ENCODE measurements around the gene CELF4.

The CELF4 gene

DNA sequence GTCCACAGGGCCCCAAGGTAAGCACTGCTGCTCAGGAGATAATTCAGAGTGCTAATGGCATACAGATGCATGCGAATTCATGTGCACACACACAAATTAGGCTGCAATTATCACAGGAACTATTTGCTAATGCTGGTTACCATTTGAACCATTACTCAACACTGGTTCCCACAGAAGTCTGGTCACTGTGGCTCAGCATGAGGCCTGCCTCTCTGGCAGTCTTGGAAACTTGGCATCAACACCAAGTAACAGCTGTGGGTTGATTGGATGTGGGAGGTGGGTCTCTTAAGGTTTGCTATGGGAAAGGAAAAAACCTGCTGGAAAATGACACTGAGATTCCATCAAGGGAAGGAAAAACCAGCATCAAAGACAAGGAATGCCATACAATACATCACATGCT lies 105.0 kb downstream of the CELF4 start:
- DNase-seq = no peak

DNA sequence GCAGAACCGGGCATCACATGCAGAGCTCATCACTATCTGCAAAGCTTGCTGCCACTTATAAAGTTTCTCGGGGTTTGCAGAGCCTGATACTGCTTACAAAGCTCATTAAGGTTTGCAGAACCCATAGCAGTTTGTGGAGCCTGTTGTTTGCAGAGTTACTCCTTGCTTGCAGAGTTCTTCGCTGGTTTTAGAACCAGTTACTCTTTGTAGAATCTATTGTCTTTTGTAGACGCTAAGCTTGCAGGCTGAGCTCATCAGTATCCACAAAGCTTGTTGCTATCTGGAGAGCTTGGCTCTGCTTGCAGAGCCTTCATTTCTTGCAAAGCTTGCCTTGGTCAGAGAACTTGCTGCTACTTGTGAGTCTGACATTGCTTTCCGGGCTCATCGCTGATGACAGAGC lies 106.9 kb downstream of the CELF4 start:
- DNase-seq = no peak

DNA sequence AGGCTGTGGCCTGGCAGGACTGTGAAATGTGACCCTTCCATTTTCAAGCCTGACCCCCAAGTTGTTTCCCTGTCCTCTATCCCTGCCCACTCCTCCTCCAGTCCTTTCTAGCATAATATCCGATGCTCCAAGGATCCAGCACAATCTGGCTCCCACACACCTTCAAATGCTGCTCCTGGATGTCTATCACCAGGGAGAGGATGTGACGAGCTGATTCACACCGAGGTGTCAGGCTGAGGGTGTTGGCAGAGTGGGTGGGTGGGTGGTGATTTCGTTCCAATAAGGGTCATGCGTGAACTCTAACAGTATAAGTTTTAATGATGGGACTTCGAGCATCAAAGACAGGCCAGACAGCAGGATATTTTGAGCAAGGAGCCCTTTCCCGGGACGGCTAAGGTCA lies 107.8 kb downstream of the CELF4 start:
- no peak for DNase-seq

DNA sequence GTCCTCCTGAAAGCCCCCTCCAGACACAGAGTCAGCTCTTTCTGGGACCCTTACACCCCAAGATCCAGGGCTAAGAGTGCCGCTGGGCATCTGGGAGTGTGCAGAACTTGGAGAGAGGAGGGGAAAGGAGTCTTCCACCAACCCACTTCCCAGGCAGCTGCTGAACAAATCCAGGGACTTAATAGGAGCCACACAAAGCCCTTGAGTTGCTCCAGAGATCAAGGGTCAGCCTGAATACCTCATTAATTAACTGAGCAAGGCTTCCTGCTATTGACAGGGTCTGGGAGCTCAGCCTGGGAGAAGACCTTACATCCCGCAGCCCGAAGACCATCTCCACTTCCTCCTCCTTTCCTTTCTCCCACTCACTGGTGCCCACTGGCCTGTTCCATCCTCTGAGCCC lies 108.3 kb downstream of the CELF4 start:
- DNase-seq = no peak

DNA sequence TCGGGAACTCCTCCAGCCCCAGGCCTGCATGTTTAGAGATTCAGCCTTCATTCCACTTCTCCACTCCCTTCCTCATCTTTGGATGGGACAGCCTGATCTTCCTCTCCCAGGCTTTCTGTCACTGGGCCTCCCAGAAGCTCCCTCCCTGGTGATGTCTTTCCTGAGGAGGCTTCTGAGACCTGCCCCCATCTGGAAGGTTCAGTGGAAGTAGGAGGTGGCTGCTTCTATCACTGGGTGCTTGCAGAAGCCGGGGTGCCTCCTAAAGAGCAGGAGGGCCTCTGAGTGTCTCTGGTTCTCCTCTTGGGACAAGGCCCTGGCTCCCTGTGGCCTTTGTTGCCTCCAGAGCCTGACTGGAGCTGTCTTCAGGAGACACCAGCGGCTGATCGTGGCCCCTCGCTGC lies 108.7 kb downstream of the CELF4 start:
- no peak for DNase-seq

DNA sequence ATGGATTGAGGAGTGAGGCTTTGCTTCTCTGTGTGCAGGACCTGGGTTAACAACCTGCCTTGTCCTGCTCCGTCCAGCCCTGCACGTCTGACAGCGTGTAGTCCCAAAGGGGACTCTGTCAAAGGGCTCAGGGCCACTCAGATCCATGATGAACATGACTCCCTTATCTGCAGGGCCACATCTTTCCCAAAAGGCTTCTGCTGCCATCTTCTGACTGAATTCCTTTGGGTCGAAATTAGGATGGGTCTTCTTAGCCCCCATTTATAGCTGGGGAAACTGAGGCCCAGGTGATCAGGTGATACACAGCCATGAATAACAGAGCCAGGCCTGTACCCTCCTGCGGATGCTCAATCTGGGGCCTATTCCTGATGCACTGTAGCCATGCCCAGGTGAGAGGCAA lies 109.2 kb downstream of the CELF4 start:
- DNase-seq = no peak

DNA sequence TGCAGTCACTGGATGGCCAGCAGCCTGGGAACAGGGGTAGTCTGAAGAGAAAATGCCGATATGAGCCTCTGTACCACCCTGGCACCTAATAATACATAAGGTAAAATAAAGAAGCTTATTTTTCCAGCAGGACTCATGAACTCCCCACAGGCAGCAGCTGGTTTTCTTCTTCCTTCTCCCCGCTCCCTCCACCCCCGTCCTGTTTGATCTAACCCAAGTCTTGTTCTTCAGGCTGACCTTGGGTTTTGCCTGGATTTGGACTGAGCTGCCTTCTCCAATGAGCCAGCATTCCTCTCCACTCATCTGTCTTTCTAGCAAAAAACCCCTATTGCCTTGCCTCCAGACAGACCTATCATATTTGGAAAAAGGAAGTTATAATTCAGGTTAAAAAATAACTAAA lies 111.8 kb downstream of the CELF4 start:
- no peak for DNase-seq

DNA sequence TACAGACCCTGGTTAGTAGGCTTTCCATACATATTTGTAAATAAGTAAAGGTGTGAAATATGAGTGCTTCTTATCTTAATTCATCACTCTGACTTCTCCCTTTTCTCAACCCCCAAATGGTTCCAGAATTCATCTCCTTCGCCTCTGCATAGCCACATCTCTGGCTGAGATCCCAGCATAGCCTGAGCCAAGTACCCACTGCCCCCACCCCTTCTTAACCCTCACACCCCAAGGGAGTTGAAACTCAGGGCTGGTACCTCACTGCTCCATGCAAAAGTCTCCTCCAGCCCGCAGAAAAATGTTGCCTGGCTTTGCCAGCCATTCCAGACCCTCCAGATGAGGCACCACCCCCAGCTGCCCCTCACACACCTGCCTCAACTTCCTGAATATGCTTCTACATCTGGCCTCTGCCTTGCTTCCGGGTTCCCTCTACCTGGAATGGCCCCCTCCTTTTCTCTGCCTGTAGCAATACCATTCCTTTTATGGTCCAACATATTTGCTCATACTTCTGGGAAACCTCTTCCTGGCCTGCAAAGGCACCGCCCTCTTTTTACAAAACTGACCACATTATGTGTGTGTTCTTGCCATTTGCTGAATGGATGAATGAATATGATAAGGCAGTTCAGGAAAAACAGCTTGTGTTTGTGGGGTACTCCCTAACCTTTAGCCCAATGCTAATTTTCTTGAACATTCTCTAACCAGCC lies 112.8 kb downstream of the CELF4 start:
- no peak for DNase-seq

DNA sequence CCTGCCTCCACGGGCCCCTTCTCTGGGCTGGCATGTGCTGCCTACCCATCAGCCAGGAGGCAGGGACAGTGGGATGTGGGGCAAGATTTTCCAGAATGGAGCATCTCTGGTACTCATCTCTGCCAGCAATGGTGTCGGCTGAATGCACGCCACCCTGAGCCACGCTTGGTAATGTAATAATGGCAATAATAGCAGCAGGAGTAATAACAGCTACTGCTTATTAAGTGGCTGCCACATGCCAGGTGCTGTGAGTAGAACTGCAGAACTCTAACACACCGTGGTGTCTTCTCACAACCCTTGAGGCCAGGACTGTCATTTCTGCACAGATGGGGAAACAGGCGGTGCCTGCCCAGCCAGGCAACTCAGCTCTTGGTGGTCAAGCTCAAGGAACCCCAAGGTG lies 113.6 kb downstream of the CELF4 start:
- DNase-seq = no peak

DNA sequence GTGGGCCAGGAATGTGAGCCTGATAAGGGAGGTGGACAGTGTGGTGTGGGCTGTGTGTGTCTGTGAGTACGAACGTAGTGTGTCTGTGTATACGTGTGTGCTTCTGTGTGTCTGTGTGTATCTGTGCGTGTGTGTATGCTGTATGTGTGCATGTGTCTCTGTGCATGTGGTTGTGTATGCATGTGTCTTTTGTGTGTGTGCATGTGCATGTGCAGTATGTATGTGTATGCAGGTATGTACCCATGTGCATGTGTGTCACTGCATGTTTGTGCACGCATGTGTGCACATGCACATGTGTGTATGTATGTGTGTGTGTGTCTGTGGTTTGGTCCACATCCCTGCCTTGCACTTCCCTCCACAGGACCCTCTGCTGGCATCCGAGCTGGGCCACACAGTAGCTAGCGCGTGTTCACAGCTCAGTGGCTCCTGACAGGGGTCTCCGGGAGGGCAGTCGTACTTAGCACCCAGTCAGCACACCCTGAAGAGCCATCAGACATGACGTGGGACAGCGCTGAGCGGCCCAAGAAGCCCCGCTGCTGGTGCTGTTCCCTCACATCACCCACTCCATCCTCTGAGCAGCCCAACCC lies 114.3 kb downstream of the CELF4 start:
- DNase-seq = no peak

DNA sequence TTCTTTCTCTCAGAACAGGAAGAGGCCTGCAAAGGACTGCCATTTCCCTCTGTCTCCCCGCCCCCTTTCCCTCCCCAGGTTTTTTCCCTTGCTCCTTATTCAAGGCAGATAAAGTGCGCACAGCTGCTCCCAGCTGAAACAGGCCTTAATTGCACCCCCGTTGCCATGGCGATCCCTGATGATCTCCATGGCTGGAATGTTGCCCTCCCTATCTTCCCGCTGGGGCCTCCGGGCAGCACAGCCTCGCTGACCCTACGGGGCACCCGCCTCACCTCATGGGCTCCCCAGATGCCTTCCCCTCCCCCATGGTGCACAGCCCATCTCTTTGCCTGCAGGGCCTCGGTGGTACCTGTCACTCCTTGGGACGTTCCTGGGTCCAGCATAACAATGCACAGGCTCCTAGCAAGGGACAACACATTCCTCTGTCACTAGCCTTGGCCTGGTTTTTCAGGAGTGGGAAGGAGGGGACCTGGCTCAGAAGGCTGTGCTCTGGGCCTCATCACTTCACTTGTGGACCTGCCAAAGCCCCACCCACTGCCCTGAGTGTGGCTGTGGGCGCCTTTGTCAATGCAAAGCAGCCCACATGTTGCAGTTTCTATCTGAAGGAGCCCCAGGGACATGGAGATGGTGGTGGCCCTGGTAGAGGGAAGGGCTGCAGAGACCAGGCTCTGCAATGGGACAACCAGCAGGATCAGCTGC lies 115.0 kb downstream of the CELF4 start:
- DNase-seq = no peak

DNA sequence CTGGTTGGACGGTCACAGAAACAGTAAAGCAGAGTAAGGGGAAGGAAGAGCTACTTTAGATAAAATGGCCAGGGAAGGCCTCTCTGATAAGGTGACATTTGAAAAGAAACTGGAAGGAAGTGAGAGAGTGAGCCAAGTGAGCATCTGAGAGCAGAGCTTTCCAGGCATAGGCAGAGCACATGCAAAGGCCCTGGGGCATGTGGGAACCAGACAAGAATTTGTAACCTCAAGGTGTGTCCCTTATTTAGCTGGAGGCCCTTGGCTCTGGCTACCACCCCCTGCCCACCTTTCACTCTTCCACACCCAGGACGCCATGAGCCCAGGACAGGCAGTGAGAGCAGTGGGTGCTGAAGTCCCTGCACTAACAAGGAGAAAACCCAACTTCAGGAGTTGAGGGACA lies 116.0 kb downstream of the CELF4 start:
- no peak for DNase-seq

DNA sequence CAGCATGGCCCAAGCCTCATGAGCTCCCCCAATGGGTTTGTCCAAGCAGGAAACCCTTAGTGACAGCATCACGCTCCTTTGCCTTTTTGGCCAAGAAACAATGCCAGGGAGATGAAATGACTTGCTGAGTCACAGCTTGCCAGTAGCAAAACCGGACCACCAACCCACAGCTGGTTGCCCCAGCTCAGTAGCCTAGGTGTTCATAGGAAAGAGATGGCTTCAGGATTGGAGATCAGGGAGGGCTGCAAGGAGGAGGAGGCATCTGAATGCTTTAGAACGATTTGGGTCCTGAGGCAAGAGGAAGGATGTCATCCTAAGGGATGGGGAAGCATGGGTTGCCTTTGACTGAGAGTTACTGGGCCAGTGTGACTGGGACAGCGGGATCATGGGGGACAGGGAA lies 116.7 kb downstream of the CELF4 start:
- no peak for DNase-seq

DNA sequence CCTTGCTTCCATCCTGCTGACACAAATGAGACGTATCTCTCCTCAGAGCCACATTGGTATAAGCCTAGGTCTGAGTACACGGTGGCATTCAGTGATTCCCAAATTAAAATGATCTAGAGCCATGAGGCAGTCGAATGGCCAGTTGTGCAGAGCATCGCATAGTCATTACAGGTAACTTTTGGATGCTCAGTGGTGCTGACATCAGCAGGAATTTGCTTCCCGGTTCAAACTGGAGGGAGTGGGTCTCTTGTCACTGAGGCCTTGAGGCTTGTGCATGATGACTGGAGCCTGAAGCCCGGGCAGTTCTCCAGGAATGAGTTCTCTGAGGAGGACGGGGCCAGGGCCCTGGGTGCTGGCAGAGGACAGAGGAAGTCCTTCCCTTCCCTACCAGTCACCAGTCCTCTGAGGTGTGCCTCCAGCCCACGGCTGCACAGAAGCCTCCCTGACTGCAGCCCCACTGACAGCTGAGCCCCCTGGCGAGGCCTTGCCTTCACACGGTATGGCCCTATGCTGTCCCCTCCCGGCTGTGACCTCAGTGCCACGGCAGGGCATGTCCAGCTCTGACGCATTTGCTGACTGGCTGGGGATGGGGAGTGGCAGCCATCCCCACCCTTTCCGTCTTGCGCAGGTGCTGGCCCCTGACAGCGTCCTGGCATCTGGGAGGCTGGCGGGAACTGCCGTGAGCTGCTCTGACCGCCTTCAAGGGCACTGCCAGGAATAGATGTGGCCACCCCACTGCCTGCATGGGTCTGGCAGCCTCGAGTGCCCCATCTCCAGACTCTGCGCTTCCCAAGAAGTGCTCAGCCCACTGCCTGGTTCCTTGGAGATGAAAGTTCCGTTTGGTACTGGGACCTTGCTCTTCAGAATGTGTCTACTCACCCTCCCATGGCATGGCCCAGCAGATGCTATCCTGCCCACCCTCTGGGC lies 117.4 kb downstream of the CELF4 start:
- DNase-seq = no peak

DNA sequence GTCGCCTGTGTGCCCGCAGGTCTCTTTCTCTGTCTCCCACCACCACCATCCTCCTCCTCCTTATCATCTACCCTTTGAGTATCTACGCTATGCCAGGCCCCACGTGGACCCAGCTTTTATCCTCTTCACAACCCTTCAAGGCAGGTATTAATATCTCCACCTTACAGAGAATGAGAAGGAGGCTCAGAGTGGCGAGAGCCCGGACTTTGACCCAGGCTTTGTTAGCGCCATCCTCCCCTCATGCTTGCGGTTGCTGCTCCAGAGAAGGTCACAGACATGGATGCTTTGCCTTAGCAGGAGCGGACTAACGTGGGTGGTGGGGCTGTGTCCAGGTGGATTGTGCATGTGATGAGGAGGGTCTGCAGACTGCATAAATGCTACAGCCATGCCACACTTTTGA lies 119.8 kb downstream of the CELF4 start:
- DNase-seq = no peak

DNA sequence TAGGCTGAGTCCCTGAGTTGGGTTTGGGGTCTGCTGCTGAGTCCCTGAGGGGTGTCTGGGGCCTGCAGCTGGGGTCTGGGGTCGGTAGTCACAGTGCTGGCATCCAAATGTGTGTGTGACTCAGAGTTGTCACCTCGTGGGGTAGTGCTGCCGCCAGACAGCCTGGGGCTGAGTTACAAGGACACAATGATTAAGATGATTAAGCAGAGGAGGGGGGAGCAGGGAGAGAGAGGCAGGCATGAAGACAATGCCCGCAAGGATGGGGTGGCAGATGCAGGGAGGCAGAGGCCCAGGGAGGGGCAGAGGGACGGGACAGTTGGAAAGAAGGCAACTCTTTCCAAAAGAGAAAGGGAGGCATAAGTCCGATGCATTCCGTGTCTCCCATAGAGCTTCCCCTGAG lies 120.2 kb downstream of the CELF4 start:
- DNase-seq = no peak

DNA sequence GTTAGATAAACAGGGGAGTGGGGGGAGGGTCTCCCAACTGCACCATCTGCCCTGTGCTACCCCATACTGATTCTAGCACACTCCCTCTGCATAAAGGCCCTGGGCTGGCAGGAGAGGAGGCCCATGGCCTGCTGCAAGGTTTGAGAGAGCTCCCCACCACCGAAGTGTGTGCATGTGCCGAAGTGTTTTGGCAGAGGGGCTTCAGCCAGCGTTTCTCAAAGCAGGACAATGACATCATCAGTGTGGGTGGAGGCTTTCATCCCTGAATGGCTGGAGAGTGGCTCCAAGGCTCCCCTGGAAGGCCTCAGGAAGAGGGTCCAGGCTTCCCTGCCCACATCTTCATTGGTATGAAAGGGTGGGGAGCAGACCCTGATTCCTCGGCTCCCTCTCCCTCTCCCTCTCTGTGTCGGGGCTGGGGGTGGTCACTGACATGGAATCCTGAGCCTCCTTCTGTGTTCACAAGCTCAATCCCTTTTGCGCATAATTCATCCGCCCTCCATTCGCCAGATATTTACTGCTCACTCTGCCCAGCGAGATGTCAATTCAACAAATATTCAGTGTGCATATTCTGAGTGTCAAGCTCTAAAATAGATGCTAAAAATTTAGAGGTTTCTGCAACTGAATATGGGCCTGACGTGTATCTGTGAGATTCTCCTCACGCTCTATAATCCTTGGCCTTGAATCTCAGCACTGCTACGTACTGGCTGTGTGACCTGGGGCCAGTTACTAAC lies 122.1 kb downstream of the CELF4 start:
- DNase-seq = no peak

DNA sequence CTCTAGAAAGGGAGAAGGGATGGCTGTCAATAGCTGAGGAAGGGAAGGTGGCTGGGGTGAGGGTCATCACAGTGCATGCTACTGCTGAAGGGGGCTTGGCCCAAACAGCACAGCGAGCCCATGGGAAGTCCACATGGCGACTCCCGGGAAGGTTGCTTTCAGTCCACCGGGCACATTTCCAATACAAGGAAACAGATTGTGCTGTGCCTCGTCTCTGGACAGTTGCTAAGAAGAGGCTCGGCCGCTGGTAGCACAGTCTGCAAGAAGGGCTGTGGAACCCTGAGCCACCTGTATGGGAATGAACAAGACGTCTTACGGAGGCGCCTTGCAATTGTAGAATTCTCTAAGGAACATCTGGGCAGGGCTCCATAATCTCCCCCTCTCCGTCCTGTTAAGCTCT lies 123.1 kb downstream of the CELF4 start:
- no peak for DNase-seq

DNA sequence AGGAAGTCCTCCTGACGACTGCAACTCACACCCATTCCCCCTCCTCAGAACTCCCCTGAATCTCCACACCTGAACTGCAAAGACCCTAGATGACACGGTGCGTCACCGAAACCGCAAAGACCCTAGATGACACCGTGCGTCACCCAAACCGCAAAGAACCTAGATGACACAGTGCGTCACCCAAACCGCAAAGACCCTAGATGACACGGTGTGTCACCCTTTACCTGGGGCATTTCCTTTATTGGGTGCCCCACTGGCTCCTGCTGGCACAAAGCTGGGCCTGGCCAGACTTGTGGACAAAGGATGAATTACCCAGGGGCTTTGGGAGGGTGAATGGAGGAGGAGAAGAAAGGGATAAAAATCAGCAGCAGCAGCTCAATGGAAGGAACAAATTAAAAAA lies 123.8 kb downstream of the CELF4 start:
- no peak for DNase-seq

DNA sequence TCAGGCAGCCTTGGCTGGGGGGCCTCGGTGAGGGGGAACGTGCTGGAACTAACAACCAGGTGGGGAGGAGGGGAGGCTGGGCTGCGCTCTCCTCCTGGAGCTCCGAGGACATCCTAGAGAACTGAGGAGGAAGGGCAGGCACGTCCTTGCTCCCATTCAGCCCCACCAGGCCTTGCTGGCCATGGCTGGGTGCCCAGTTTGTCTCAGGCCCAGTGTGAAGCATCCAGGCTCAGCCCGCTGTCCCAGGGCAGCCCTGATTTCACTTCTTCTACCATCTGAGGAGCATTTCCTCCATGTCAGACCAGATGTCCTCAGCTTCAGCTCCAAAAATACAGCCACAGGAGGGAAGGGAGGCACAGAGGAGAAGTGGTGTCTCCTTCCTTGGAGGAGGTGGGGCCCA lies 125.4 kb downstream of the CELF4 start:
- no peak for DNase-seq

DNA sequence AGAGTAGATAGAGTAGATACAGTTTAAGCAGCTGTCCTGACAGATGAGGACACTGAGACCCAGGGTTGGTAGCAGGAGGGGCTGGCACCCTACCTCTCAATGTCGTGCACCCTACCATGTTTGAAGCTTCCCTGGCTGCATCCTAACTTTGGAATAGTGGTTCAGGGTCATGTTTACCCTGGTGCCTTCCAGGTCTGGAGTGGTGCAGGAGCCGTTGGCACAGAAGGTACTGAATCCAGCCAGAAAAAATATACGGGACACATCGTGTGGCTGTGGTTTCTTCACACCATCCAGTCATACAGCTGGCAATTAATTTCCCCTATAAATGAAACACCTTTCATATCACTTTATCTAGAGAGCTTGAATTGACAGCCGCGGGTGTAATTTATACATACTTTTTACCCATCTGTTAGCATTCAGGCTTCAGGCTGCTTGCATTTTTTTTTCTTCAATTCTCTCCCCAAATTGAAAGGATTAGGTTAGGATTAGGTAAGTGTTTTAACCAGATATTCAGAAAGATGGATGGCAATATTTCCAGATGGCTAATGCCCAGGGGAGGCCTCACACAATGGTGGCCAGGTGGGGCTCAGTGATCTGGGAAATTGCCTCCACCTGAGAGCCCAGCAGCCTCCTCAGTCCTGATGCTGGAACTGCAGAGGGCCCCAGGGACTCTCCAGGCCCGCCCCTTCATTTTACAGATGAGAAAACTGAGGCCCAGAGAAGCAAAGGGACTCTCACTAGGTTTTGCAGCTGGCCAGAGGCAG lies 127.0 kb downstream of the CELF4 start:
- no peak for DNase-seq

DNA sequence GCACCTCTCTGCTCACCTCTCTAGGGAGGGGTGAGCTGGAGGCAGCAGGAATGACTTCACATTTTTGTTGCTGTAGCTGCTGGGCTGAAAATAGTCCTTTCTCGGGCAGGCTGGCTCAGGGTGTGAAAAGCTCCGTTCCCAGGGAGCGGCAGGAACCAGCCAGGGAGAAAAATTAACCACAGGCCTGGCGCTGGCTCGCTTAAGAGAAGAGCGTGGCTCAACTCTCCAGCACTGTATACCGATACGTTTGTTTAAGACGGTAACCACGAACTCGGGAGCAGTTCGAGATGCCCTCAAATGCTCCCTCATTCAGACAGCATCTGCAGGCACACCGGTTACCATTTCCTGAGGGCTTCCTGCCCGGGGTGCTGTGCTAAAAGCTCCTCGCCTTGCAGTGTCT lies 129.6 kb downstream of the CELF4 start:
- no peak for DNase-seq

All from effector CD4-positive, alpha-beta T cell (primary cell).